SK-N-SH treated with all-trans-retinoic acid at 6 μM for 48 hours (cell line): ENCODE measurements around the gene SCFD1.

Experiments used
- ARNTL ChIP-seq: fragments of 450-650 bp; formaldehyde crosslinking; IDR thresholded peaks from 2 replicates; pipeline ENCODE4 v1.5.0; 2020; ENCODE audit warnings: low read depth, mild to moderate bottlenecking, moderate library complexity, borderline replicate concordance
- ISL1 ChIP-seq: fragments of 250-450 bp; sonication (Bioruptor Pico); IDR thresholded peaks from 2 replicates; pipeline ENCODE4 v2.1.2; 2022; ENCODE audit warnings: mild to moderate bottlenecking, moderate library complexity
- RARB ChIP-seq: fragments of 250-450 bp; sonication (Bioruptor Pico); IDR thresholded peaks from 2 replicates; pipeline ENCODE4 v1.8.0; 2021; ENCODE audit warnings: mild to moderate bottlenecking, moderate library complexity
- ZFP30 ChIP-seq: fragments of 450-650 bp; formaldehyde crosslinking; IDR thresholded peaks from 2 replicates; pipeline ENCODE4 v1.5.0; 2022; ENCODE audit warnings: mild to moderate bottlenecking, moderate library complexity
- ZNF70 ChIP-seq: fragments of 450-650 bp; formaldehyde crosslinking; IDR thresholded peaks from 2 replicates; pipeline ENCODE4 v1.5.0; 2020; ENCODE audit warnings: mild to moderate bottlenecking, moderate library complexity
- TF ChIP-seq, protein P1 (sequence below): fragments of 250-450 bp; sonication (Bioruptor Pico); IDR thresholded peaks from 2 replicates; pipeline ENCODE4 v1.5.0; 2020; ENCODE audit warnings: mild to moderate bottlenecking, moderate library complexity
- TF ChIP-seq, protein P2 (sequence below): fragments of 250-450 bp; sonication (Bioruptor Pico); IDR thresholded peaks from 2 replicates; pipeline ENCODE4 v1.8.0; 2021; ENCODE audit warnings: low read depth, mild to moderate bottlenecking, moderate library complexity, borderline replicate concordance

DNA sequence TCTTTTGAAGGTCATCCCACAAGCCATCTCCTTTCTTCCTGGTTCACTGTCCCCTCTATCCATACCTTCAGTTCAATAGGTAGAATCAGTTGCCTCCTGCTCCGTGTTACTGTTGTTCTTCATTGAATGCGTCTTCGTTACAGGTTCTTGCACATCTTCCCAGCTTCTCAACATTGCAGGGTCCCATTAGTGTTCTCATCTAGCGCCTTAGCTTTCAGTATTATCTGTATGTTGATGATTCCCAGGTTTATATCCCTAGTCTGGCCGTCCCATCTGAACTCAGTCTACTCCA is 2.0 kb downstream of the SCFD1 start:
- TF ChIP-seq, protein P1, sequence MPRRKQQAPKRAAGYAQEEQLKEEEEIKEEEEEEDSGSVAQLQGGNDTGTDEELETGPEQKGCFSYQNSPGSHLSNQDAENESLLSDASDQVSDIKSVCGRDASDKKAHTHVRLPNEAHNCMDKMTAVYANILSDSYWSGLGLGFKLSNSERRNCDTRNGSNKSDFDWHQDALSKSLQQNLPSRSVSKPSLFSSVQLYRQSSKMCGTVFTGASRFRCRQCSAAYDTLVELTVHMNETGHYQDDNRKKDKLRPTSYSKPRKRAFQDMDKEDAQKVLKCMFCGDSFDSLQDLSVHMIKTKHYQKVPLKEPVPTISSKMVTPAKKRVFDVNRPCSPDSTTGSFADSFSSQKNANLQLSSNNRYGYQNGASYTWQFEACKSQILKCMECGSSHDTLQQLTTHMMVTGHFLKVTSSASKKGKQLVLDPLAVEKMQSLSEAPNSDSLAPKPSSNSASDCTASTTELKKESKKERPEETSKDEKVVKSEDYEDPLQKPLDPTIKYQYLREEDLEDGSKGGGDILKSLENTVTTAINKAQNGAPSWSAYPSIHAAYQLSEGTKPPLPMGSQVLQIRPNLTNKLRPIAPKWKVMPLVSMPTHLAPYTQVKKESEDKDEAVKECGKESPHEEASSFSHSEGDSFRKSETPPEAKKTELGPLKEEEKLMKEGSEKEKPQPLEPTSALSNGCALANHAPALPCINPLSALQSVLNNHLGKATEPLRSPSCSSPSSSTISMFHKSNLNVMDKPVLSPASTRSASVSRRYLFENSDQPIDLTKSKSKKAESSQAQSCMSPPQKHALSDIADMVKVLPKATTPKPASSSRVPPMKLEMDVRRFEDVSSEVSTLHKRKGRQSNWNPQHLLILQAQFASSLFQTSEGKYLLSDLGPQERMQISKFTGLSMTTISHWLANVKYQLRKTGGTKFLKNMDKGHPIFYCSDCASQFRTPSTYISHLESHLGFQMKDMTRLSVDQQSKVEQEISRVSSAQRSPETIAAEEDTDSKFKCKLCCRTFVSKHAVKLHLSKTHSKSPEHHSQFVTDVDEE (CRISPR knock-in tag), result no peak
- TF ChIP-seq ZNF70 (CRISPR knock-in tag), result no peak
- no peak for TF ChIP-seq RARB
- TF ChIP-seq, protein P2, sequence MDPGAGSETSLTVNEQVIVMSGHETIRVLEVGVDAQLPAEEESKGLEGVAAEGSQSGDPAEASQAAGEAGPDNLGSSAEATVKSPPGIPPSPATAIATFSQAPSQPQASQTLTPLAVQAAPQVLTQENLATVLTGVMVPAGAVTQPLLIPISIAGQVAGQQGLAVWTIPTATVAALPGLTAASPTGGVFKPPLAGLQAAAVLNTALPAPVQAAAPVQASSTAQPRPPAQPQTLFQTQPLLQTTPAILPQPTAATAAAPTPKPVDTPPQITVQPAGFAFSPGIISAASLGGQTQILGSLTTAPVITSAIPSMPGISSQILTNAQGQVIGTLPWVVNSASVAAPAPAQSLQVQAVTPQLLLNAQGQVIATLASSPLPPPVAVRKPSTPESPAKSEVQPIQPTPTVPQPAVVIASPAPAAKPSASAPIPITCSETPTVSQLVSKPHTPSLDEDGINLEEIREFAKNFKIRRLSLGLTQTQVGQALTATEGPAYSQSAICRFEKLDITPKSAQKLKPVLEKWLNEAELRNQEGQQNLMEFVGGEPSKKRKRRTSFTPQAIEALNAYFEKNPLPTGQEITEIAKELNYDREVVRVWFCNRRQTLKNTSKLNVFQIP, result no peak
- TF ChIP-seq ZFP30, result no peak
- TF ChIP-seq ARNTL, result no peak
- TF ChIP-seq ISL1 (CRISPR knock-in tag), result no peak
